Breast epithelium (tissue), 4 donors: ENCODE results near the gene GPBP1. TPM values are rescaled to one million over a fixed set of nuclear protein-coding genes. Genes with fewer than 3 reads are reported as not detected.

Source experiments
- DNase-seq, 2 donors: peaks; one replicate each; pipeline ENCODE4 v3.0.0-alpha.2; 2019; ENCODE audit warnings: low spot score in 2 of 2
- H3K27ac ChIP-seq, 2 donors: fragments of 200-600 bp; sonication (generic) in 1 of 2; one replicate each; pipeline ENCODE4 v1.5.1; 2016 to 2019; ENCODE audit warnings: mild to moderate bottlenecking in 1 of 2
- H3K27me3 ChIP-seq, 2 donors: fragments of 200-600 bp; sonication (generic) in 1 of 2; one replicate each; pipeline versions ENCODE4 v1.5.1 to v1.6.0; 2017 to 2019; ENCODE audit warnings: control low read depth in 1 of 2, mild to moderate bottlenecking in 1 of 2
- H3K36me3 ChIP-seq: fragments of 200-600 bp; one replicate; pipeline ENCODE4 v1.5.1; 2019
- H3K4me1 ChIP-seq, 2 donors: fragments of 200-600 bp; sonication (generic); one replicate each; pipeline ENCODE4 v1.5.1; 2016 to 2019; ENCODE audit warnings: control low read depth in 1 of 2
- H3K4me3 ChIP-seq, 3 donors: fragments of 200-600 bp; sonication (generic); 1 replicate in 2 of 3; 2 replicates in 1 of 3; pipeline ENCODE4 v1.5.1; 2016 to 2019; ENCODE audit warnings: mild to moderate bottlenecking in 3 of 3, moderate library complexity in 2 of 3
- H3K9me3 ChIP-seq, 2 donors: fragments of 200-600 bp; sonication (generic) in 1 of 2; one replicate each; pipeline ENCODE4 v1.5.1; 2016 to 2019; ENCODE audit warnings: control low read depth in 1 of 2
- CTCF ChIP-seq, 3 donors: fragments of 450-650 bp; IDR thresholded peaks; one replicate each; pipeline ENCODE4 v1.5.1; 2016 to 2017; ENCODE audit warnings: antibody characterized with exemption in 3 of 3, mild to moderate bottlenecking in 3 of 3, moderate library complexity in 3 of 3
- POLR2A ChIP-seq: fragments of 450-650 bp; IDR thresholded peaks from one replicate; pipeline ENCODE4 v1.6.1; 2016; ENCODE audit warnings: antibody characterized with exemption, mild to moderate bottlenecking, moderate library complexity
- POLR2AphosphoS5 ChIP-seq, 3 donors: sonication (generic); formaldehyde crosslinking; IDR thresholded peaks; one replicate each; pipeline ENCODE4 v1.6.1; 2017; ENCODE audit warnings: antibody characterized with exemption in 3 of 3
- intact Hi-C: fragments of 100-400 bp; cut with DNase I; formaldehyde crosslinking; loops from one replicate; pipeline ENCODE4 v1.15.1; 2023; ENCODE audit warnings: low total_unique reads
- total RNA-seq, 3 donors: library from RNA; depleted of rRNA; stranded (reverse); fragments of >200 nt; gene quantifications; one replicate each; pipeline ENCODE4 v1.1.0, GENCODE V29; 2016

GPBP1 gene
- total RNA-seq, result 100 to 1,000 TPM in 1 of 3 donors, 10 to 100 TPM in 2; 61.1 to 141 (median 93.1) TPM

GRCh38 chr5:57173319-57174127 lies at the start of gene GPBP1:
TSS of gene GPBP1 (plus strand) at chr5:57174059. CDS start at chr5:57214131, 40,072 bp downstream.
- no peaks in the 10 kb centered on the region for H3K9me3 ChIP-seq
- H3K27me3 ChIP-seq, result no peaks in the 10 kb centered on the region
- DNase-seq, result peak; percentile 98 to 99
- intact Hi-C loops, result no loop called here
- H3K36me3 ChIP-seq, result no peaks in the 10 kb centered on the region
- H3K4me1 ChIP-seq, result no peaks in the 10 kb centered on the region
- peak within 1 kb of the TSS; percentile 83 to 95 (median 92) for H3K4me3 ChIP-seq
- H3K27ac ChIP-seq, result peak within 1 kb of the TSS; percentile 98 to 100
- TF ChIP-seq CTCF (IDR thresholded peaks at IDR 0.05) (peak in 2 of 3 donors; percentile 7 to 28), POLR2A (no peak), POLR2AphosphoS5 (IDR thresholded peaks at IDR 0.05) (peak in 2 of 3 donors; percentile 87 to 90)

GRCh38 chr5:57128325-57128724 lies 45.5 kb upstream of the GPBP1 start:
- no peak for TF ChIP-seq CTCF (IDR thresholded peaks at IDR 0.05)
- no peak for TF ChIP-seq POLR2A
- no peak for TF ChIP-seq POLR2AphosphoS5 (IDR thresholded peaks at IDR 0.05)
- intact Hi-C loops, result no loop called here
- no peak for DNase-seq
- no peak overlapping the region for H3K4me3 ChIP-seq
- no peak overlapping the region for H3K27ac ChIP-seq
- no peaks in the 10 kb centered on the region for H3K36me3 ChIP-seq
- no peaks in the 10 kb centered on the region for H3K27me3 ChIP-seq
- no peaks in the 10 kb centered on the region for H3K9me3 ChIP-seq
- H3K4me1 ChIP-seq, result no peaks in the 10 kb centered on the region

GRCh38 chr5:57133574-57133973 lies 40.3 kb upstream of the GPBP1 start:
- Histone ChIP-seq H3K27me3 (no peaks in the 10 kb centered on the region), H3K4me3 (no peak overlapping the region), H3K27ac (no peak overlapping the region), H3K4me1 (no peaks in the 10 kb centered on the region), H3K9me3 (no peaks in the 10 kb centered on the region), H3K36me3 (no peaks in the 10 kb centered on the region)
- no peak for DNase-seq
- TF ChIP-seq POLR2AphosphoS5 (IDR thresholded peaks at IDR 0.05), result no peak
- TF ChIP-seq CTCF (IDR thresholded peaks at IDR 0.05), result no peak
- no peak for TF ChIP-seq POLR2A
- intact Hi-C loops, result no loop called here

- Histone ChIP-seq H3K27ac (no peak overlapping the region), H3K4me1 (no peaks in the 10 kb centered on the region), H3K36me3 (no peaks in the 10 kb centered on the region), H3K4me3 (no peak overlapping the region), H3K9me3 (no peaks in the 10 kb centered on the region), H3K27me3 (no peaks in the 10 kb centered on the region)
- intact Hi-C loops, result no loop called here
- no peak for DNase-seq
- TF ChIP-seq CTCF (IDR thresholded peaks at IDR 0.05), result no peak
- no peak for TF ChIP-seq POLR2AphosphoS5 (IDR thresholded peaks at IDR 0.05)
- TF ChIP-seq POLR2A, result no peak
These were observed 36.5 kb upstream of the GPBP1 start for GRCh38 chr5:57137401-57137800.

GRCh38 chr5:57152316-57152715 lies 21.5 kb upstream of the GPBP1 start:
- TF ChIP-seq CTCF (IDR thresholded peaks at IDR 0.05), result no peak
- TF ChIP-seq POLR2AphosphoS5 (IDR thresholded peaks at IDR 0.05), result no peak
- no peak for TF ChIP-seq POLR2A
- Histone ChIP-seq H3K4me1 (no peaks in the 10 kb centered on the region), H3K27me3 (no peaks in the 10 kb centered on the region), H3K9me3 (no peaks in the 10 kb centered on the region), H3K27ac (no peak overlapping the region), H3K4me3 (no peak overlapping the region), H3K36me3 (no peaks in the 10 kb centered on the region)
- no peak for DNase-seq
- intact Hi-C loops, result no loop called here
